ENCODE data around the gene MOV10.

DNA sequence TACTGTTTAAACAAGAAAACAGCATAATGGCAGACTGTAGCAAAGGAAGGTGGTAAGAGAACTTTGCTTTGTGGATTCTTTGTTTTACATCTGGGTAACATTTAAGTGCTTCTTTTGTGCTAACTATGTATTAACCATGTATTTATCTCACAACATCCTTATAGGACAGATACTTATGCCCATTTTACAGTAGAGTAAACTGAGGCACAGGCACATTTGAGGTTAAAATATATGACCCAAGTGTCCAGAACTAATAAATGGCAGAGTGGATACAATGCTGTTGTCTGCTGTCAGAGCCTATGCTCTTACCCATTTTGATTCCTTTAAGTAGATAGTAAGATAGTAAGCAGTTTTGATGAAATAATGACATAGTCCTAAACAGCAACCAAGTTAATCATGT is 47.6 kb upstream of the MOV10 start:
- no peak for TF ChIP-seq POLR2A (IDR thresholded peaks at IDR 0.05)
- TF ChIP-seq, protein P1, sequence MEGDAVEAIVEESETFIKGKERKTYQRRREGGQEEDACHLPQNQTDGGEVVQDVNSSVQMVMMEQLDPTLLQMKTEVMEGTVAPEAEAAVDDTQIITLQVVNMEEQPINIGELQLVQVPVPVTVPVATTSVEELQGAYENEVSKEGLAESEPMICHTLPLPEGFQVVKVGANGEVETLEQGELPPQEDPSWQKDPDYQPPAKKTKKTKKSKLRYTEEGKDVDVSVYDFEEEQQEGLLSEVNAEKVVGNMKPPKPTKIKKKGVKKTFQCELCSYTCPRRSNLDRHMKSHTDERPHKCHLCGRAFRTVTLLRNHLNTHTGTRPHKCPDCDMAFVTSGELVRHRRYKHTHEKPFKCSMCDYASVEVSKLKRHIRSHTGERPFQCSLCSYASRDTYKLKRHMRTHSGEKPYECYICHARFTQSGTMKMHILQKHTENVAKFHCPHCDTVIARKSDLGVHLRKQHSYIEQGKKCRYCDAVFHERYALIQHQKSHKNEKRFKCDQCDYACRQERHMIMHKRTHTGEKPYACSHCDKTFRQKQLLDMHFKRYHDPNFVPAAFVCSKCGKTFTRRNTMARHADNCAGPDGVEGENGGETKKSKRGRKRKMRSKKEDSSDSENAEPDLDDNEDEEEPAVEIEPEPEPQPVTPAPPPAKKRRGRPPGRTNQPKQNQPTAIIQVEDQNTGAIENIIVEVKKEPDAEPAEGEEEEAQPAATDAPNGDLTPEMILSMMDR (IDR thresholded peaks at IDR 0.05) = no peak
